Measurements from ENCODE around the gene SLAIN2.
"Not testable (repeated sequence)": the region's sequence is repeated elsewhere in the genome, so short reads cannot be mapped to it uniquely, and the experiment has no call there.

The SLAIN2 gene

GRCh38 chr4:48445704-48446103 lies 104.4 kb downstream of the SLAIN2 start:
- peak; percentile 60 for DNase-seq

- DNase-seq: no peak
Measured at GRCh38 chr4:48446642-48447041, 105.3 kb downstream of the SLAIN2 start.

GRCh38 chr4:48449151-48449550 lies 107.8 kb downstream of the SLAIN2 start:
- DNase-seq: no peak

- no peak for DNase-seq
Measured at GRCh38 chr4:48450740-48451139, 109.4 kb downstream of the SLAIN2 start.

- DNase-seq: not testable (repeated sequence)
Measured at GRCh38 chr4:48451656-48452055, 110.3 kb downstream of the SLAIN2 start.

- no peak for DNase-seq
Measured at GRCh38 chr4:48454591-48454990, 113.3 kb downstream of the SLAIN2 start.

- DNase-seq: no peak
Measured at GRCh38 chr4:48461000-48461399, 119.7 kb downstream of the SLAIN2 start.

- DNase-seq: no peak
Measured at GRCh38 chr4:48462363-48462762, 121.0 kb downstream of the SLAIN2 start.

- DNase-seq: no peak
Measured at GRCh38 chr4:48467442-48467841, 126.1 kb downstream of the SLAIN2 start.

GRCh38 chr4:48467891-48468290 lies 126.6 kb downstream of the SLAIN2 start:
- DNase-seq: no peak

- DNase-seq: no peak
Measured at GRCh38 chr4:48470137-48470536, 128.8 kb downstream of the SLAIN2 start.

- peak; percentile 31 for DNase-seq
Measured at GRCh38 chr4:48470570-48470969, 129.2 kb downstream of the SLAIN2 start.

- DNase-seq: no peak
Measured at GRCh38 chr4:48472794-48473193, 131.5 kb downstream of the SLAIN2 start.

GRCh38 chr4:48475770-48476169 lies 134.4 kb downstream of the SLAIN2 start:
- no peak for DNase-seq

Measured in OCI-M1 (cell line).